ENCODE results near the gene POLD2. TPM values are rescaled to one million over a fixed set of nuclear protein-coding genes. Genes with fewer than 3 reads are reported as not detected.

POLD2 gene
- total RNA-seq, 1 donor from 2014 or later, result 232 TPM

- H3K4me1 Mint-ChIP-seq, result peaks cover 17% of the 10 kb centered on the region
- Histone ChIP-seq H2AFZ (replicated peaks) (no peak overlapping the region), H3K27ac (no peak overlapping the region), H3K4me1 (peaks cover 13% of the 10 kb centered on the region), H3K36me3 (no peaks in the 10 kb centered on the region), H3K9ac (no peak overlapping the region), H4K20me1 (ENCODE audit: low read depth) (no peaks in the 10 kb centered on the region), H3K79me2 (ENCODE audit: low read depth) (no peaks in the 10 kb centered on the region), H3K4me2 (no peak overlapping the region), H3K9me3 (ENCODE audit: low read depth) (no peaks in the 10 kb centered on the region), H3K4me3 (no peak overlapping the region), H3K27me3 (no peaks in the 10 kb centered on the region), H3F3A (ENCODE audit: low read depth) (no peaks in the 10 kb centered on the region)
- TF ChIP-seq CTCF (IDR thresholded peaks at IDR 0.05) (no peak), EZH2phosphoT487 (IDR thresholded peaks at IDR 0.05) (no peak)
- peaks cover 7% of the 10 kb centered on the region for H3K27me3 Mint-ChIP-seq (ENCODE audit: insufficient read depth, low read depth)
- no peaks in the 10 kb centered on the region for H3K9me3 Mint-ChIP-seq
- no peak overlapping the region for H3K27ac Mint-ChIP-seq
- H3K4me3 Mint-ChIP-seq, result no peak overlapping the region
- H3K36me3 Mint-ChIP-seq, result no peaks in the 10 kb centered on the region
- no peak for DNase-seq (ENCODE audit: low spot score)
Observed at GRCh38 chr7:44158873-44159631, 35.7 kb upstream of the POLD2 start.

- H3K4me1 ChIP-seq, result peaks cover 5% of the 10 kb centered on the region
- H3K9me3 ChIP-seq (ENCODE audit: low read depth), result no peaks in the 10 kb centered on the region
- H3K4me2 ChIP-seq, result no peak overlapping the region
- DNase-seq (ENCODE audit: low spot score), result no peak
- H3F3A ChIP-seq (ENCODE audit: low read depth), result no peaks in the 10 kb centered on the region
- Mint-ChIP-seq H3K9me3 (no peaks in the 10 kb centered on the region), H3K27me3 (ENCODE audit: insufficient read depth, low read depth) (peaks cover 7% of the 10 kb centered on the region), H3K27ac (no peak overlapping the region), H3K4me3 (no peak overlapping the region), H3K36me3 (no peaks in the 10 kb centered on the region), H3K4me1 (peaks cover 9% of the 10 kb centered on the region)
- no peak overlapping the region for H3K9ac ChIP-seq
- no peak overlapping the region for H2AFZ ChIP-seq (replicated peaks)
- H4K20me1 ChIP-seq (ENCODE audit: low read depth), result no peaks in the 10 kb centered on the region
- H3K4me3 ChIP-seq, result no peak overlapping the region
- TF ChIP-seq EZH2 (IDR thresholded peaks at IDR 0.05), result no peak
- no peak for TF ChIP-seq EZH2phosphoT487 (IDR thresholded peaks at IDR 0.05)
- no peak for TF ChIP-seq CTCF (IDR thresholded peaks at IDR 0.05)
- H3K27me3 ChIP-seq, result no peaks in the 10 kb centered on the region
- no peak overlapping the region for H3K27ac ChIP-seq
- H3K79me2 ChIP-seq (ENCODE audit: low read depth), result no peaks in the 10 kb centered on the region
- no peaks in the 10 kb centered on the region for H3K36me3 ChIP-seq
Observed at GRCh38 chr7:44158096-44158872, 34.9 kb upstream of the POLD2 start.

- H3K79me2 ChIP-seq (ENCODE audit: low read depth), result no peaks in the 10 kb centered on the region
- no peak overlapping the region for H2AFZ ChIP-seq (replicated peaks)
- H3K9me3 Mint-ChIP-seq, result no peaks in the 10 kb centered on the region
- H3K4me1 Mint-ChIP-seq, result peaks cover 8% of the 10 kb centered on the region
- no peaks in the 10 kb centered on the region for H3F3A ChIP-seq (ENCODE audit: low read depth)
- H3K9me3 ChIP-seq (ENCODE audit: low read depth), result no peaks in the 10 kb centered on the region
- H4K20me1 ChIP-seq (ENCODE audit: low read depth), result no peaks in the 10 kb centered on the region
- no peak overlapping the region for H3K4me3 ChIP-seq
- peaks cover 6% of the 10 kb centered on the region for H3K27me3 Mint-ChIP-seq (ENCODE audit: insufficient read depth, low read depth)
- no peak overlapping the region for H3K27ac ChIP-seq
- TF ChIP-seq EZH2phosphoT487 (IDR thresholded peaks at IDR 0.05), result no peak
- peak; percentile 14 for TF ChIP-seq CTCF (IDR thresholded peaks at IDR 0.05)
- no peak for TF ChIP-seq EZH2 (IDR thresholded peaks at IDR 0.05)
- H3K36me3 Mint-ChIP-seq, result no peaks in the 10 kb centered on the region
- H3K36me3 ChIP-seq, result no peaks in the 10 kb centered on the region
- no peak overlapping the region for H3K9ac ChIP-seq
- H3K27ac Mint-ChIP-seq, result peak overlapping the region; percentile 46
- no peaks in the 10 kb centered on the region for H3K27me3 ChIP-seq
- H3K4me1 ChIP-seq, result peaks cover 3% of the 10 kb centered on the region
- H3K4me3 Mint-ChIP-seq, result no peak overlapping the region
- no peak overlapping the region for H3K4me2 ChIP-seq
- peak; percentile 21 for DNase-seq (ENCODE audit: low spot score)
Observed at GRCh38 chr7:44157116-44158080, 34.0 kb upstream of the POLD2 start.

Data from neural progenitor cell (in vitro differentiated cells).